Measurements from ENCODE around the gene MPP2.
A peak's percentile ranks its signal among the peaks of the same experiment; 100 is the strongest.
"Not testable (repeated sequence)": the region's sequence is repeated elsewhere in the genome, so short reads cannot be mapped to it uniquely, and the experiment has no call there.

MPP2 gene

GRCh38 chr17:43901861-43902589 lies 5.3 kb downstream of the MPP2 start:
- ATAC-seq (no peak), DNase-seq (no peak)

DNA sequence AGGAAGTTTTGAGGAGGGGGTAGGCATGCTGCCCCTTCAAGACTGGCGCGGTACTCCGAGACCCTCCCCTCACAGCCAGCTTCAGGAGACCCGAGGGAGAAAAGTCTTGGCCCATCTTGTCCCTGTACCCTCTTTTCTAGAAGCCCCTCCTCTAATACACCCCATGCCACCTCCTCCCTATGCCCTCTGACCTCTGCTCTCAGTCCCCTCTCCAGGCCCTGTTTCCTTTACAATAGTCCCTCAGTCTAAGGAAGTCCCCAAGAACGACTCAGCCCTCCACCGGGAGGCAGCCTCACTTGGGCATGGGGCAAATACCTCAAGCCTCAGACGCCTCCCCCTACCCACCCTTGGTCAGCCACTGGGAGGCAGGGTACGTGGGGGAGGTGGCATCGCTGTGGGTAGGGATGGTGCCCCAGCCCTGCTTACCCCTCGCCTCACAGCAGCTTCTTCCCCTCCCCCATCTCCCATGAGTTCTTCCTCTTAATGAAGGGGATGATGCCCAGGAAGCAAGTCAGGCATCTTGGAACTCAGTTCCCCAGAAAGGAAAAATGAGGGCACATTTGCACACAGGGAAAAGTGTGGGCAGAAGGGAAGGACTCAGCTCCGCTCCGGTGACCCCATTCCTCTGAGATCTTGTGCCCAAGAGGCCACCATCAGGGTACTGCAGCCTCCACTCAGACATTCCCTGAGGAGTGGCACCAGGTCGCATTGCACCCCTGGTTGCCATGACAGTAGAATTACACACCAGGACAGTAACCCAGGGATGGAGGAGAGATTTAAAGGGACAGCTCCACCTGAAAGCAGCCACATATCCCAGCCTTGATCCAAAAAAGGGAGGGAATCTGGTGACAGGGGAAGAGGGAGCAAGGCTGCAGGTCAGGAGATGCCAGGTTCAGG lies 6.2 kb downstream of the MPP2 start:
- DNase-seq: no peak
- no peak for ATAC-seq

- ATAC-seq (peak; percentile 98), DNase-seq (peak; percentile 85)
Observed at GRCh38 chr17:43900183-43900857, 7.0 kb downstream of the MPP2 start.

- DNase-seq (no peak), ATAC-seq (no peak)
Observed at GRCh38 chr17:43898446-43898845, 8.9 kb downstream of the MPP2 start.

- no peak for DNase-seq
- no peak for ATAC-seq
Observed at GRCh38 chr17:43897831-43898230, 9.5 kb downstream of the MPP2 start.

DNA sequence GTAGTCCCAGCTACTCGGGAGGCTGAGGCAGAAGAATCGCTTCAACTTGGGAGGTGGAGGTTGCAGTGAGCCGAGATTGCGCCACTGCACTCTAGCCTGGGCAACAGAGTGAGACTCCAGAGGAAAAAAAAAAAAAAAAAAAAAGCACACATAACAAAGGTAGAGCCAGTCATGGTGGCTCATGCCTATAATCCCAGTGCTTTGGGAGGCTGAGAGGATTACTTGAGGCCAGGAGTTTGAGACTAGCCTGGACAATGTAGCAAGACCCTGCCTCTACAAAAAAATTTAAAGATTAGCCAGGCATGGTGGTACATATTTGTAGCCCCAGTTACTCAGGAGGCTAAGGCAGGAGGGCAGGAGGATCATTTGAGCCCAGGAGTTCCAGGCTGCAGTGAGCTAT lies 12.8 kb downstream of the MPP2 start:
- not testable (repeated sequence) for DNase-seq, ATAC-seq

GRCh38 chr17:43892647-43892952 lies 14.7 kb downstream of the MPP2 start:
- no peak for DNase-seq
- ATAC-seq: no peak

DNA sequence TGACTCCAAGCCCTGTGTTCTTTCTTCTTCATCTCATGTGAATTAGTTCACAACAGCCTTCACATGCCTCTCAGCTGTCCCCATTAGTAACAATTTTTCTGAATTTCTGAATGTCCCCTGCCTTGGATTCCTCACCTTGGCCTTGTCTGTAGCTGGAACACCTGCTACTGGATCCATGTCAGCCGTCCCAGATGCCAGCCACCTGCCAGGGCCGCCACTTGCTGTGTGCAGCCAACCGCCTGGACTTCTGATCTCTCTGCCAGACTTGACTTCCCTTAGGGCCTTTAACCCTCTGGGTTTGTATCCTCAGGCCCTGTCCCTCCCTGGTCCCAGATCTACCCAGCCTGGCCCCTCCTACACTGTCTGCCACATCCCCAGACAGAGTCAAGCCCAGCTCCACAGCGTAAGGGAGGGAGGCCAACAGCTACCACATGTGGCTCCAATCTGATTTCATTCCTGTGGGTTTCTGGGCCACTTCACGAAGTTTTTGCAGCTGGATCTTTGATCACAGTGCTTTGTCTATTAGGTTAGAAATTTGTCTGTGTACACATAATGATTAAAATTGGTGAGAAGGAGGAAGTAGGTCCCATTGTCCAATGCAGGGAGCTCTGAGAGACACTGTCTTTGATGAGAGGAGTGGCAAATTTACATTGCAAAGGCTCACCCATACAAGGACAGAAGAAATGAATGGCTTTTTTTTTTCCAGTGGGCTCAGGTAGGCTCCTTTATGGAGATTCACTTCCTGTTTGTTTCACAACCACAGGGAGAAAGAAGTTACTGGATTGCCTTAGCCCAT lies 15.3 kb downstream of the MPP2 start:
- ATAC-seq (no peak), DNase-seq (no peak)

DNA sequence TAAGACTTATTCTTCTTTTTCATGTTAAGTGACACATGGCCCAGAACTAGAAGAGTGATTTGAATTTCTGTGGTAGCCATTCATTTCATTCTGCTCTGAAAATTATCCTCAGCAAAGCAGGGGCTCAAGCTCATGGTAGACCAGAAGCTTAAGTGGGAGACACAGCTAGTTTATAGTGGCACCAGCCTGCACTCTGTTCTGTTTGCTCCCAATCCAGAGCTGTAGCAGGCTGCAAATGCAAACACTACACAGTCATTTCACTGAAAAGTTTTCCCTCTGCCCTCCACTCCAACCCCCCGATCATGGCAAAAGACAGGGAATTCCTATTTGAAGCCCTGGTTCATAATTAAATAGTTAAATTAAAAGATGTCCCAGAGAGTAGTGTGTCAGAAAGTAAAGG lies 17.1 kb downstream of the MPP2 start:
- ATAC-seq (no peak), DNase-seq (no peak)

- ATAC-seq (no peak), DNase-seq (no peak)
Observed at GRCh38 chr17:43888548-43888947, 18.8 kb downstream of the MPP2 start.

GRCh38 chr17:43882761-43883415 lies 24.4 kb downstream of the MPP2 start:
- DNase-seq (no peak), ATAC-seq (no peak)

DNA sequence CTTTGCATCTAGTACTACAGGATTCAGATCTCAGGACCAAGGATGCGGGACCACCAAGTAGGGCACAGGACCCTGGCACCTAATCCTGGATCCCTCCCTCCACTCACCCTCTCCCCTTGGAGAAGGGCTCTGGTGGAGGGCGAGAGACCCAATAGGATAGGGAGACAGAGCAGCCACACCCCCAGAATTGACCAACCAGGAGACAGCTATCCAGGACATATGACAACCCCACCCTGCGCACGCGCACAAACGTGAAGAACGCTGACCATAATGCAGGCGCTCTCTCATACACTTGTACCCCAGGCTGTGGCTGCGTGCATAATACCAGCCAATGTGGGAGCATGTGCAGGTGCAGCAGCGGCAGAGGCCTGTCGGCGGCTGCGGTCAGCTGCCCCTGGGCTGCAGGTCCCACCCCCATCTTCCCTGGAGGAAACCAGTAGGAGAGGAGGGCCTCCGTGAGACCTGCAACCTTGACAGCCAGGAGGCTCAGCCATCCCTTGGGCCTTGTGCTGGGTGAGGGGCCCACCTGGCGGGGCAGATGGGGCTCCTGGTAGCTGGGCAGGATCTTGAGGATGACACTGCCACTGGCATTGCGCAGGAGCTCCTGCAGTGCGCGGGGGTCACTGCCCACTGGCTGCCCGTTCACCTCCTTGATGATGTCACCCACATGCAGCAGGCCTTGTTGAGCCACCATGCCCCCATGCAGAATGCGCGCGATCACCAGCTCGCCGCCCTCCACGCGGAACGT lies 25.4 kb downstream of the MPP2 start:
- DNase-seq (no peak), ATAC-seq (no peak)

DNA sequence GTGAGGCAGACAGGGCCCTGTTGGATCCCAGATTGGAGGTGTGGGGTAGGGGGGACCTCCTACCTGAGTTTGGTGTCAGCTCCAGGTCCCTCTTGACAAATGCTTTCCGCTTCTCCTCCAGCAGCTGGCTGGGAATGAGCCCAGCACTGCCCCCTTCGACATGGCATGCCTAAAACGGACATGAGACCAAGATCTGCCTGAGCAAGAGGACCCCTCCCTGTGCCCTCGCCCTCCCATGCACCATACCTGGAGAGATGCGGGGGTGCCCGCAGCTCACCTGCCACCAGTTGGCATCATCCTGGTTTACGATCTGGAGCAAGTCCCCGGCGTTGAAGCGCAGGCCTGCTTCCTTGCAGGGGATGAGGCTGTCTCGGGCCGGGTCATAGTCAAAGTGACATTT lies 26.2 kb downstream of the MPP2 start:
- ATAC-seq (no peak), DNase-seq (no peak)

- ATAC-seq (no peak), DNase-seq (peak; percentile 52)
Observed at GRCh38 chr17:43880420-43880991, 26.8 kb downstream of the MPP2 start.

DNA sequence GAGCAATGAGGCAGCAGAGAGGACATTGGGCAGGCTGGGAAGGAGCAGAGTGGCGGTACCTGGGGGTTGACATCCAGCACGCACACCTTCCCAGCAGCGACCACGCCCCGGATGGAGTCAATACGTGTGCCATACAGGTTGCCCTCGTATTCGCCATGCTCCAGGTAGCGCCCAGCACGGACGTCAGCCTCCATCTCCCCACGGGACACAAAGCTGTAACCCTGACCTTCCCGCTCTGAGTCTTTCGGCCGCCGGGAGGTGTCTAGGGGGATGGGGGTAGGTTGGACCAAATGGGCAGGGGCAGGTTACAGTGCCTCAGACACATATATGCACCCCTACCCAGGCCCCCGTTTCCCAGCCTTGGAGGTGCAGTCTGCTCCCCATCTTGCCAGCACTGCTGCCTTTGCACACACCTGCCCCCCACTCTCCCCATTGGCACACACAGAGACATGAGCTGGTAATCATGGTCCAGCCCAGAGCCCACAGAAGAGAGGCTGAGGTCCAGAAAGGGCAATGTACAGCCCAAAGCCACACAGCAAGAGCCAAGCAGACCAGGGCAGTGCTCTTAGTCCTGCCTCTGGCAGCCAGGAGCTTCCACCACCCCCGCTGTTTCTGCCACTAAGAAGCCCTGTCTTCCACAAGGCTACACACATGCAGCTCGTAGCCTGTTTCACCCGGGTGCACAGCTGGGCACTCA lies 27.5 kb downstream of the MPP2 start:
- no peak for ATAC-seq
- DNase-seq: no peak

DNA sequence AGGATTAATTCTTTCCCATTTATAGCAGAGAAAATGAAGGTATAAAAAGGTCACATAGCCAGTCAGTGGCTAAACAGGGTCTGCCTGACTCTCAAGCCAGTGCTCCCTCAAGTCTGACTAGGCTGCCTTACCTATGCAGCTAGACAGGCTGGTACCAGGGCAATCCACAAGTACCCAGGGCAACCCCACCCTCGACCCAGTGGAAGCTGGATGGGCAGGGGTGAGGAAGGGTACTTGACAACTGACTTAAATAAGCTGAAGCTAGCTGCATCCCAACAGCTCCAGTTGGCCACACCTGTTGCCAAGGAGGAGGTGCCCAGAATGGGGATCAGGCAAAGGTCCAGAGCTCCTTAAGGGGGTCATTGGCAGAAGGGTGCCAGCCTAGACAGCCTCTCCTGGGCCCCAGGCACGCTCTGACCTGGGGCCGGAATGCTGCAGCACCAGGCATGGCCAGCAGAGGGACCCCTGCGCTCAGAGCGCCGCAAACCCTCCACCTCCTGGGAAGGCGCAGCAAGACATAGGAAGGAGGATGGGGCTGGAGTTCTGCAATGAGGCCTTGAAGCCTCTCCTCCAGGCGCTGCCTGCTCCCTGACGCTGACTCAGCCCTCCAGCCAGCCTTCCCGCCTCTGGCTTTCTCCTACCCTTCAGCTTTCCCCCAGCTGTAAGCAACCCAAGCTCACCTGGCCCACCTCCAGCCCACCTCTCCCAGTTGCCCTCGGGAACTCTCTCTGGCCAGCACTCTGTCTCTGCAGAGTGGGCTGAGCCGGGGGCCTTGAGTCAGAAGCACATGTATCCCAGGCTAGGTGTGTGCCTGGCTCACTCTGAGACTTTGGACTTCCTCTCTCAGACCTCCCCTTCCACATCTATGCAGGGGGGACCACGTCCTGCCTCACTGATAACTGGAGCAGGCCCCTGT lies 28.8 kb downstream of the MPP2 start:
- peak; percentile 67 for ATAC-seq
- peak; percentile 79 for DNase-seq

- DNase-seq (no peak), ATAC-seq (no peak)
Observed at GRCh38 chr17:43877451-43878155, 29.7 kb downstream of the MPP2 start.

DNA sequence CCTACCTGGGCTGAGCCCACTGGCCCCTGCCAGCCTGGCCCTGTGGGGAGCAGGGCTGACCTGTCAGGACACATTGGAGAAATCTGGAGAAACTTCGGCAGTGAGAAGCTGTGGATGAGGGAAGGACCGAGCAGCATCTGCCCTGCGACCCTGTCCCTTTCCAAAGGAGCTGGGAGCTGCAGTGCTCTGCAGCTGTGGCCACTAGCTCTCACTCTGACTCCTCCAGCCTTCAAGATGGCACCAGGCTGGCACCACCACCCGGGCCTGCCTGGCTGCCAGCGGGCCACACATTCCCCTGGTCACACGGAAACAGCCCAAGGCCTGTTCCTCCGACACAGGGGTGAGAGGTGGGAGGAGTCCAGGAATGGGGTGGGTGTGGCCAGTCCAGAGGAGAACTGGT lies 30.3 kb downstream of the MPP2 start:
- DNase-seq (no peak), ATAC-seq (no peak)

Measured in stimulated activated naive CD8-positive, alpha-beta T cell treated with anti-CD3 and anti-CD28 coated beads, Interleukin-15, Interleukin-2, amounts not matched to agents 100 U/mL and 50 U/mL, for 24 hours (primary cell).